GM12878 (cell line): ENCODE measurements around the gene P2RY11. TPM values are rescaled to one million over a fixed set of nuclear protein-coding genes. Genes with fewer than 3 reads are reported as not detected.

Experiments used
- BMI1 ChIP-seq: fragments of 450-650 bp; IDR thresholded peaks from 2 replicates; pipeline ENCODE4 v1.6.1; 2016; ENCODE audit warnings: mild to moderate bottlenecking, moderate library complexity, borderline replicate concordance
- CBFB ChIP-seq: IDR thresholded peaks from 2 replicates; pipeline ENCODE4 v1.6.1; 2016; ENCODE audit warnings: antibody characterized with exemption, low read depth
- E2F8 ChIP-seq: fragments of 450-650 bp; IDR thresholded peaks from 2 replicates; pipeline ENCODE4 v1.6.1; 2018; ENCODE audit warnings: mild to moderate bottlenecking, low read depth, moderate library complexity; ENCODE audit not compliant: partially characterized antibody
- MLLT1 ChIP-seq: fragments of 450-650 bp; IDR thresholded peaks from 2 replicates; pipeline ENCODE4 v1.6.1; 2016; ENCODE audit warnings: mild to moderate bottlenecking
- MXI1 ChIP-seq: fragments of 150-350 bp; IDR thresholded peaks from 2 replicates; pipeline ENCODE4 v1.6.1; 2011; ENCODE audit warnings: low read depth, mild to moderate bottlenecking, inconsistent platforms, low read length, improper control_type of control experiment
- NBN ChIP-seq: fragments of 450-650 bp; IDR thresholded peaks from 2 replicates; pipeline ENCODE4 v1.6.1; 2016
- NFIC ChIP-seq: IDR thresholded peaks from 2 replicates; pipeline ENCODE4 v1.6.1; 2012; ENCODE audit warnings: low read depth, mild to moderate bottlenecking, inconsistent platforms, low read length, moderate library complexity
- NR2C2 ChIP-seq: IDR thresholded peaks from 2 replicates; pipeline ENCODE4 v1.6.1; 2011; ENCODE audit warnings: borderline replicate concordance, low read depth; ENCODE audit not compliant: control insufficient read depth, insufficient read length
- NR2F1 ChIP-seq: fragments of 450-650 bp; conservative IDR thresholded peaks from 2 replicates; pipeline ENCODE4 v1.6.1; 2017; ENCODE audit warnings: mild to moderate bottlenecking
- NRF1 ChIP-seq: conservative IDR thresholded peaks from 2 replicates; pipeline ENCODE4 v1.6.1; 2011; ENCODE audit warnings: mild to moderate bottlenecking, low read depth, low read length, improper control_type of control experiment
- PBX3 ChIP-seq: IDR thresholded peaks from 2 replicates; pipeline ENCODE4 v1.6.1; 2011; ENCODE audit warnings: mild to moderate bottlenecking, low read depth, low read length, moderate library complexity; ENCODE audit not compliant: insufficient replicate concordance
- PKNOX1 ChIP-seq: fragments of 450-650 bp; IDR thresholded peaks from 2 replicates; pipeline ENCODE4 v1.6.1; 2016; ENCODE audit warnings: mild to moderate bottlenecking
- REST ChIP-seq: IDR thresholded peaks from 2 replicates; pipeline ENCODE4 v1.6.1; 2012; ENCODE audit warnings: mild to moderate bottlenecking, low read depth, low read length
- SMC3 ChIP-seq: IDR thresholded peaks from 2 replicates; pipeline ENCODE4 v1.6.1; 2011; ENCODE audit warnings: low read length, improper control_type of control experiment, borderline replicate concordance
- SP1 ChIP-seq: IDR thresholded peaks from one replicate; pipeline ENCODE4 v1.6.1; 2011; ENCODE audit warnings: low read depth, low read length
- USF2 ChIP-seq: IDR thresholded peaks from 2 replicates; pipeline ENCODE4 v1.6.1; 2011; ENCODE audit warnings: low read depth, low read length, improper control_type of control experiment, borderline replicate concordance
- YY1 ChIP-seq: IDR thresholded peaks from 2 replicates; pipeline ENCODE4 v1.6.1; 2011; ENCODE audit warnings: low read depth, mild to moderate bottlenecking, low read length
- ZNF207 ChIP-seq: fragments of 450-650 bp; IDR thresholded peaks from 2 replicates; pipeline ENCODE4 v1.6.1; 2014; ENCODE audit warnings: antibody characterized with exemption, mild to moderate bottlenecking, borderline replicate concordance
- ZNF384 ChIP-seq: IDR thresholded peaks from 2 replicates; pipeline ENCODE4 v1.6.1; 2012; ENCODE audit warnings: low read depth, mild to moderate bottlenecking, low read length, improper control_type of control experiment, borderline replicate concordance
- polyA plus RNA-seq, 11 experiments: library from polyadenylated mRNA; depleted of rRNA in 4 of 11; unstranded in 6 of 11; stranded (reverse) in 5 of 11; fragments of >200 nt; fragmentation: Nextera tagmentation in 4 of 11; fragmentation: Illumina TruSeq in 1 of 11; extraction: Ambion mirVana in 4 of 11; extraction: Trizol in 1 of 11; gene quantifications; 1 replicate in 1 of 11; 2 replicates in 10 of 11; pipeline versions ENCODE4 v1.2.1 to v1.2.3, GENCODE V29; 2011 to 2016; ENCODE audit warnings: inconsistent platforms in 2 of 11, missing spikeins in 2 of 11, low read depth in 1 of 11
- total RNA-seq, 4 experiments: library from RNA; depleted of rRNA in 3 of 4; stranded (reverse); fragments of >200 nt in 3 of 4; fragmentation: Illumina TruSeq in 1 of 4; extraction: Trizol in 1 of 4; gene quantifications; 2 replicates each; pipeline versions ENCODE4 v1.2.1 to v1.2.3, GENCODE V29; 2013 to 2021

P2RY11 gene
- total and polyA plus RNA-seq, 10 of the 15 experiments (the other 5 are each of a cell fraction or from before 2014, with no cell fraction given), result 0.14 to 46.5 (median 7.6) TPM

- TF ChIP-seq SP1 (no peak), NRF1 (no peak), NR2C2 (no peak), SMC3 (peak; percentile 73; the same call in 1 of the 2 replicates), NBN (peak; percentile 41; the same call in 1 of the 2 replicates), ZNF384 (no peak; the same call in 1 of the 2 replicates), BMI1 (no peak), ZNF207 (no peak), YY1 (peak; percentile 68; the same call in 1 of the 2 replicates), PBX3 (no peak), E2F8 (peak; percentile 23), MXI1 (no peak), REST (no peak), MLLT1 (no peak), NFIC (no peak), NR2F1 (peak; percentile 79), PKNOX1 (no peak), USF2 (no peak), CBFB (no peak)
Measured at GRCh38 chr19:10112895-10113591, 1.6 kb downstream of the P2RY11 start (continued).
